Natural killer cell (primary cell): ENCODE results near the gene PTPRN2. TPM values are rescaled to one million over a fixed set of nuclear protein-coding genes. Genes with fewer than 3 reads are reported as not detected.

ENCODE experiments used
- ATAC-seq, 3 donors: fragments of 150-1000 bp in 2 of 3; fragments of 200-7000 bp in 1 of 3; cut with Tn5 transposase; 1 replicate in 1 of 3; 2 replicates in 2 of 3; pipeline ENCODE4 v1.10.0; 2021; ENCODE audit warnings: mild to moderate bottlenecking in 2 of 3, moderate library complexity in 2 of 3
- DNase-seq, 2 donors: peaks; one replicate each; pipeline versions ENCODE4 v3.0.0 to v3.0.0-alpha.2; 2013 to 2021; ENCODE audit warnings: mixed read lengths in 1 of 2
- H3K27ac ChIP-seq: one replicate; pipeline ENCODE4 v1.5.1; 2013; ENCODE audit warnings: mild to moderate bottlenecking, low read length
- H3K27me3 ChIP-seq: one replicate; pipeline ENCODE4 v1.6.1; 2013; ENCODE audit warnings: low read length; ENCODE audit not compliant: control insufficient read depth, insufficient read depth
- H3K36me3 ChIP-seq: one replicate; pipeline ENCODE4 v1.6.1; 2013; ENCODE audit warnings: low read length; ENCODE audit not compliant: control insufficient read depth, insufficient read depth
- H3K4me1 ChIP-seq: one replicate; pipeline ENCODE4 v1.6.1; 2013; ENCODE audit warnings: low read length; ENCODE audit not compliant: control insufficient read depth, insufficient read depth
- H3K4me3 ChIP-seq: one replicate; pipeline ENCODE4 v1.5.1; 2013; ENCODE audit warnings: low read length
- H3K9me3 ChIP-seq: one replicate; pipeline ENCODE4 v1.6.1; 2013; ENCODE audit warnings: low read length; ENCODE audit not compliant: control insufficient read depth, insufficient read depth
- H3K27ac Mint-ChIP-seq, 2 donors: one replicate each; pipeline ENCODE4 v1.8.0; 2022; ENCODE audit warnings: mild to moderate bottlenecking in 2 of 2, mixed read lengths in 2 of 2, moderate library complexity in 1 of 2
- H3K27me3 Mint-ChIP-seq, 2 donors: one replicate each; pipeline ENCODE4 v1.8.0; 2022; ENCODE audit warnings: low read depth in 2 of 2, mixed read lengths in 2 of 2
- H3K36me3 Mint-ChIP-seq: one replicate; pipeline ENCODE4 v1.8.0; 2022; ENCODE audit warnings: mixed read lengths
- H3K4me1 Mint-ChIP-seq, 2 donors: one replicate each; pipeline ENCODE4 v1.8.0; 2022; ENCODE audit warnings: mixed read lengths in 2 of 2
- H3K4me3 Mint-ChIP-seq: one replicate; pipeline ENCODE4 v1.8.0; 2022; ENCODE audit warnings: mild to moderate bottlenecking, moderate library complexity, mixed read lengths
- H3K9me3 Mint-ChIP-seq, 2 donors: one replicate each; pipeline ENCODE4 v1.8.0; 2022; ENCODE audit warnings: mixed read lengths in 2 of 2
- WGBS: methylation state at CpG from one replicate; pipeline ENCODE4 v1.1.7; 2013; ENCODE audit warnings: missing lambda C conversion rate; ENCODE audit not compliant: insufficient coverage; 5-methylcytosine and 5-hydroxymethylcytosine counted together
- intact Hi-C: fragments of 100-400 bp; cut with micrococcal nuclease; formaldehyde crosslinking; loops from one replicate; pipeline ENCODE4 v1.14.2; 2022
- total RNA-seq, 4 donors: library from RNA; stranded (reverse); fragments of 120-200 nt in 1 of 4; gene quantifications; one replicate each; pipeline versions ENCODE4 v1.2.3 to v1.2.4, GENCODE V29; 2013 to 2022
- TF ChIP-seq, protein P1 (sequence below): fragments of 200-600 bp; IDR thresholded peaks from one replicate; pipeline ENCODE4 v1.8.0; 2022; ENCODE audit warnings: antibody characterized with exemption

Gene PTPRN2
- total RNA-seq, 3 donors from 2014 or later (not counting 1 experiment from before 2014, with no cell fraction given) = 1.3 to 2.5 (median 1.9) TPM

DNA sequence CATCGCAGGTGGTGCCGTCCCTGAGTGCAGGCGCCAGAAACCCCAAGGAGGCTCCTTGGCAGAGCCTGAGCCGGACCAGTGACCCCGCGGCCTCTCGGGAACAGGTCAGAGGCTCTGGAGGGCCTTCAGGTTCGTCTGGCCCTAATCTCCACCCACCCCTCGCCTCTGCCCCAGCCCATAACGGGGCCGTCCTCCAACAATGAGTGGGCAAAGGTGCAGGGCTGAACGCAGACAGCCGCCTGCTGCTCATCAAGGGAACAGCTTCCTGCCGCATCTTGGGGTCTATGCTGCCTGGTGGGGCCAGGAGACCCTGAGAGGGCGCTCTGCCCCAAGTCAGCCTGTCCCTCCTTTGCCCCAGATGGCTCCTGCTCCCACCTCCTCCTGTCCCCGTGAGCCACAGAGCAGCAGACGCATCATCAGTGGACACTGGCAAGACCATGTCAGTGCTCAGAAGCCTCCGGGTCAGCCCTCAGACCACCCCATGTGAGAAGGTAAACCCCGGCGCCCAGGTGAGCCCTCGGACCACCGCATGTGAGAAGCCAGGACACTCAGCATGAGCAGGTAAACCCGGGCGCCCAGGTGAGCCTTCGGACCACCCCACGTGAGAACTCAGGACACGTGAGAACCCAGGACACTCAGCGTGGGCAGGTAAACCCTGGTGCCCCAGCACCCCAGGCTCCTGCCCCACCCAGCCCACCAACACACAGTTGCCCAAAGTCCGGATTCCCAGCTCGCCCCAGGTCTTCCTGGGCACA, 142.0 kb downstream of the PTPRN2 start:
- Mint-ChIP-seq H3K27ac (no peak overlapping the region), H3K27me3 (peaks cover 0 to under 1% of the 10 kb centered on the region in 2 donors), H3K9me3 (peaks cover 11 to 13% of the 10 kb centered on the region in 2 donors), H3K4me3 (no peak overlapping the region), H3K4me1 (no peaks in the 10 kb centered on the region), H3K36me3 (no peaks in the 10 kb centered on the region)
- Histone ChIP-seq H3K4me1 (no peaks in the 10 kb centered on the region), H3K36me3 (no peaks in the 10 kb centered on the region), H3K27ac (no peak overlapping the region), H3K9me3 (no peaks in the 10 kb centered on the region), H3K27me3 (no peaks in the 10 kb centered on the region), H3K4me3 (no peak overlapping the region)
- TF ChIP-seq, protein P1, sequence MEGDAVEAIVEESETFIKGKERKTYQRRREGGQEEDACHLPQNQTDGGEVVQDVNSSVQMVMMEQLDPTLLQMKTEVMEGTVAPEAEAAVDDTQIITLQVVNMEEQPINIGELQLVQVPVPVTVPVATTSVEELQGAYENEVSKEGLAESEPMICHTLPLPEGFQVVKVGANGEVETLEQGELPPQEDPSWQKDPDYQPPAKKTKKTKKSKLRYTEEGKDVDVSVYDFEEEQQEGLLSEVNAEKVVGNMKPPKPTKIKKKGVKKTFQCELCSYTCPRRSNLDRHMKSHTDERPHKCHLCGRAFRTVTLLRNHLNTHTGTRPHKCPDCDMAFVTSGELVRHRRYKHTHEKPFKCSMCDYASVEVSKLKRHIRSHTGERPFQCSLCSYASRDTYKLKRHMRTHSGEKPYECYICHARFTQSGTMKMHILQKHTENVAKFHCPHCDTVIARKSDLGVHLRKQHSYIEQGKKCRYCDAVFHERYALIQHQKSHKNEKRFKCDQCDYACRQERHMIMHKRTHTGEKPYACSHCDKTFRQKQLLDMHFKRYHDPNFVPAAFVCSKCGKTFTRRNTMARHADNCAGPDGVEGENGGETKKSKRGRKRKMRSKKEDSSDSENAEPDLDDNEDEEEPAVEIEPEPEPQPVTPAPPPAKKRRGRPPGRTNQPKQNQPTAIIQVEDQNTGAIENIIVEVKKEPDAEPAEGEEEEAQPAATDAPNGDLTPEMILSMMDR = no peak
- no peak for DNase-seq
- ATAC-seq = no peak
- intact Hi-C loops = no loop called here
- WGBS = 91% methylated on average over 28 of the region's 30 CpGs

DNA sequence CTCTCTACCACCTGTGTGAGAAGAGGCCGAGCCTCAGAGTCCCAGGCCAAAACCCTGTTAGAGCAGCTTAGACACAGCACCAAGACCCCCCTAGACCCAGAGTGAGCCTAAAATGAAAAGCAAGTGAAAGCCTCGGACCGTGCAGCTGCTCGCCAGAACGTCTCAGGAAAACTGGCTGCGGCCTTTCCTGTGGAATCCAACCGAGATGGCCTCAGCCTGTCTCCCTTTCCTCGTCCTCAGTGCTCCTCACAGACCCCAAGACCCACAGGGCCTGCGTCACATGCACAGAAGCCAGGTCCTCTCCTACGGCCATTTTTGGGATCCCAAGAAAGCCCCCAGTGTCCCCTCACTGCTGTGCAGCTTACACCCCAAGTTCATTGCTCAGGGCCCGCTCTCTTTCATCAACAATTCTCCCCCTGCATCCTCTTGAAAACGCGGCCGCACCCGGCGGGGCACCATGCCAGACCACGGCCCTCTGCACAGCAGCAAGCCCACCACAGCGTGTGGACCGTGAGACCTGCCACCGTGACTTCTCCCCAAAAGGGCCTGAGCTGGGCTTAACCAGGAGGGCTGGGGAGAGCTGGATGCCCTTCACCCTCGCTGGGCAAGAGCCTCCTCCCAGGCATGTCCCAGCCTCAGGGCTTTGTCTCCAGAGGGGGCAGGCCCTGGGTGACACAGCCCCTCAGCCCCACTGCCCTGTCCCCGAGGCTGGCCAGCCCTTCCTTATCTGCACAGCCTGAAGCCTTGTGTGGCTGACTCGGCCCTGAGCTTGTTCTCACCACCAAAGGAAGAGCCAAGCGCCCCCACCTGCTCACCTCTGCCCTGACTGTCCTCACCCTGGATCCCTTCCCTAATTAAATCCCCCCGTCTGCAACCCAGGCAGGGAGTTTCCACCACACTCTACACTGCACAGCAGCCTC, 142.9 kb downstream of the PTPRN2 start:
- no peak for DNase-seq
- no peaks in the 10 kb centered on the region for H3K4me1 ChIP-seq
- H3K36me3 ChIP-seq = no peaks in the 10 kb centered on the region
- H3K27ac ChIP-seq = no peak overlapping the region
- H3K9me3 ChIP-seq = no peaks in the 10 kb centered on the region
- TF ChIP-seq, protein P1 = no peak
- 67% methylated on average over 25 of the region's 25 CpGs for WGBS
- intact Hi-C loops = no loop called here
- Mint-ChIP-seq H3K27me3 (no peaks in the 10 kb centered on the region), H3K4me3 (no peak overlapping the region), H3K9me3 (peaks cover 16 to 18% of the 10 kb centered on the region in 2 donors), H3K27ac (no peak overlapping the region), H3K4me1 (no peaks in the 10 kb centered on the region), H3K36me3 (no peaks in the 10 kb centered on the region)
- H3K27me3 ChIP-seq = no peaks in the 10 kb centered on the region
- H3K4me3 ChIP-seq = no peak overlapping the region
- no peak for ATAC-seq

DNA sequence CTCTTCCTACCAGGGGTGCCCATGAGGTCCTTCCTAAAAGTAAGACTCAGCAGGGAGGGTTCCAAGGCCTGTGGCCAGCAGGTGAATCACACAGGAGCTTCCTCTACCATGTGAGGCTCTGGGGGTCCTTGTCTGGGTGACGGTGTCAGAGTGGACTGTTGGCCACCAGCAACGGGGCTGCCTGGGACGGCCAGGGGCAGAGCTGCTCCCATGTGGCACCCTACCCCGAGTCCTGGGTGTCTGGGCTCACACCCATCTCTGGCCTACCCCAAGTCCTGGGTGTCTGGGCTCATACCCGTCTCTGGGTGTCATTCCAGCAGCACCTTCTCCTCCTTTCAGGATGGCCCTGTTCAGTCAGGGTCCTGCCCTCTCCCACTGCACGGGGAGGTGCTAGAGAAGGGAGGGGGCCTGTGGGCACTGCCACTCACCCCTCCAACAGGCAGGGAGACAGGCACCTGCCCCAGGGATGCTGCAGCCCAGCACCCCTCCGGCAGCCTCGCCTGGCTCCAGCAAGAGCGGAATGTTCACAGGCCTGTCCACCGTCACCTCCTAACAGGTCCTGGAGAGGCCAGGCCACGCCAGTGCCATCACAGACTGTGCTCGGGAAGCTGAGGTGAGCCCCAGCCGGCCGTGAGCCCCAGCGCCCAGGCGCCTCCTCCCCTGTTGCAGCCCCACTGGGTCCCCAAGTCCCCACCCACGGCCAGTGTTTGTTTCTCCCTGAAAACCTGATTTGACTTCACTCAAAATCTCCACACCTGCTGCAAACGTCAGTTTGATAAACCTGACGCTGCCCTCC, 143.7 kb downstream of the PTPRN2 start:
- no peaks in the 10 kb centered on the region for H3K4me1 ChIP-seq
- ATAC-seq = no peak
- no peak for DNase-seq
- intact Hi-C loops = no loop called here
- TF ChIP-seq, protein P1 = no peak
- no peaks in the 10 kb centered on the region for H3K4me1 Mint-ChIP-seq
- no peaks in the 10 kb centered on the region for H3K36me3 ChIP-seq
- no peak overlapping the region for H3K27ac ChIP-seq
- H3K9me3 ChIP-seq = no peaks in the 10 kb centered on the region
- H3K27me3 Mint-ChIP-seq = peaks cover 0 to 2% of the 10 kb centered on the region in 2 donors
- H3K27me3 ChIP-seq = no peaks in the 10 kb centered on the region
- H3K36me3 Mint-ChIP-seq = no peaks in the 10 kb centered on the region
- no peak overlapping the region for H3K27ac Mint-ChIP-seq
- no peak overlapping the region for H3K4me3 ChIP-seq
- peaks cover 16 to 18% of the 10 kb centered on the region in 2 donors for H3K9me3 Mint-ChIP-seq
- 82% methylated on average over 18 of the region's 19 CpGs for WGBS
- no peak overlapping the region for H3K4me3 Mint-ChIP-seq
